RWPE2 (cell line): ENCODE results near the gene EMC9.
A peak's percentile ranks its signal among the peaks of the same experiment; 100 is the strongest.

Experiments used
- ATAC-seq: fragments of 200-7000 bp; cut with Tn5 transposase; 3 replicates; pipeline ENCODE4 v1.9.1; 2021; ENCODE audit warnings: low read depth
- DNase-seq: peaks from one replicate; pipeline ENCODE4 v3.0.0-alpha.2; 2020; ENCODE audit warnings: low spot score
- H3K27ac ChIP-seq: fragments of 450-650 bp; 2 replicates; pipeline ENCODE4 v1.5.1; 2017; ENCODE audit warnings: mild to moderate bottlenecking; ENCODE audit not compliant: poor library complexity, severe bottlenecking
- H3K27me3 ChIP-seq: fragments of 250-450 bp; sonication (Bioruptor Pico); 2 replicates; pipeline ENCODE4 v1.5.1; 2021; ENCODE audit warnings: mild to moderate bottlenecking, moderate library complexity; ENCODE audit not compliant: insufficient read depth, poor library complexity, severe bottlenecking
- H3K36me3 ChIP-seq: fragments of 250-450 bp; sonication (Bioruptor Pico); 2 replicates; pipeline ENCODE4 v1.5.1; 2020; ENCODE audit warnings: low read depth, mild to moderate bottlenecking, moderate library complexity
- H3K4me1 ChIP-seq: fragments of 250-450 bp; sonication (Bioruptor Pico); 2 replicates; pipeline ENCODE4 v1.5.1; 2021; ENCODE audit warnings: mild to moderate bottlenecking, moderate library complexity; ENCODE audit not compliant: insufficient read depth, poor library complexity, severe bottlenecking
- H3K4me3 ChIP-seq: fragments of 250-450 bp; sonication (Bioruptor Pico); 2 replicates; pipeline ENCODE4 v1.5.1; 2021; ENCODE audit warnings: mild to moderate bottlenecking, moderate library complexity; ENCODE audit not compliant: severe bottlenecking
- H3K9me3 ChIP-seq: fragments of 250-450 bp; sonication (Bioruptor Pico); 2 replicates; pipeline ENCODE4 v1.5.1; 2021; ENCODE audit warnings: mild to moderate bottlenecking, moderate library complexity; ENCODE audit not compliant: severe bottlenecking
- TF ChIP-seq, protein P1 (sequence below): fragments of 450-650 bp; IDR thresholded peaks from one replicate; pipeline ENCODE4 v1.5.1; 2017; ENCODE audit warnings: mild to moderate bottlenecking, moderate library complexity; ENCODE audit not compliant: poor library complexity, severe bottlenecking

EMC9 gene

DNA sequence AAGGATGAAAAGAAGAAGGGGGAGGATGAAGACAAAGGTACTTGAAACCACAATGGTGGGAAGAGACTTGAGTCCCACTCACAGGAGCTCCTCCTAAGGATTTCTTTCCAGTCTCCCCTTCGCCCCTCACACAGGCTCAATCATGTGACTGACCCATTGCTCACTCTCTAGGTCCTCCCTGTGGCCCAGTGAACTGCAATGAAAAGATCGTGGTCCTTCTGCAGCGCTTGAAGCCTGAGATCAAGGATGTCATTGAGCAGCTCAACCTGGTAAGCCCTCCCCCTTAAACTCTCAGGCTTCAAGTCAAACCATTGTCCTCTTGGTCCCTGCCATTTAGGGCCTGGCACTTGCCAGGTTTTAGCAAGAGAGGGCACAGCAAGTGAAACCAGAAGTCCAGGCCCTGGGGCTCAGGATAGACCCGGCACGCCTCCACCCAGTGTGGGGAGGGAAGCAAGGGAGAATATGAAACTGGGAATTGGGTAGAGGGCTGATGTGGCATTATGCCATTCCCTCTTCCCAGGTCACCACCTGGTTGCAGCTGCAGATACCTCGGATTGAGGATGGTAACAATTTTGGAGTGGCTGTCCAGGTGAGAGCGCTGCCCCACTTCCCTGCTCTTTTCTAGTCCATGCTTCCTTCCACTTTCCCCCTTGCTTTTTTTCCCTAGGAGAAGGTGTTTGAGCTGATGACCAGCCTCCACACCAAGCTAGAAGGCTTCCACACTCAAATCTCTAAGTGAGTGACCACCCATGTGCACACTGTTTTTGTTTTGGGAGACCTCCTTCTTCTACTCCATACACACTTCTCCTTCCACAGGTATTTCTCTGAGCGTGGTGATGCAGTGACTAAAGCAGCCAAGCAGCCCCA is 3.6 kb downstream of the EMC9 start:
- ATAC-seq (no peak), DNase-seq (no peak)
- Histone ChIP-seq H3K27me3 (no peaks in the 10 kb centered on the region), H3K4me3 (no peak overlapping the region), H3K36me3 (peaks cover 37% of the 10 kb centered on the region), H3K9me3 (no peaks in the 10 kb centered on the region), H3K4me1 (peaks cover 8% of the 10 kb centered on the region), H3K27ac (peak overlapping the region; percentile 47)
- TF ChIP-seq, protein P1, sequence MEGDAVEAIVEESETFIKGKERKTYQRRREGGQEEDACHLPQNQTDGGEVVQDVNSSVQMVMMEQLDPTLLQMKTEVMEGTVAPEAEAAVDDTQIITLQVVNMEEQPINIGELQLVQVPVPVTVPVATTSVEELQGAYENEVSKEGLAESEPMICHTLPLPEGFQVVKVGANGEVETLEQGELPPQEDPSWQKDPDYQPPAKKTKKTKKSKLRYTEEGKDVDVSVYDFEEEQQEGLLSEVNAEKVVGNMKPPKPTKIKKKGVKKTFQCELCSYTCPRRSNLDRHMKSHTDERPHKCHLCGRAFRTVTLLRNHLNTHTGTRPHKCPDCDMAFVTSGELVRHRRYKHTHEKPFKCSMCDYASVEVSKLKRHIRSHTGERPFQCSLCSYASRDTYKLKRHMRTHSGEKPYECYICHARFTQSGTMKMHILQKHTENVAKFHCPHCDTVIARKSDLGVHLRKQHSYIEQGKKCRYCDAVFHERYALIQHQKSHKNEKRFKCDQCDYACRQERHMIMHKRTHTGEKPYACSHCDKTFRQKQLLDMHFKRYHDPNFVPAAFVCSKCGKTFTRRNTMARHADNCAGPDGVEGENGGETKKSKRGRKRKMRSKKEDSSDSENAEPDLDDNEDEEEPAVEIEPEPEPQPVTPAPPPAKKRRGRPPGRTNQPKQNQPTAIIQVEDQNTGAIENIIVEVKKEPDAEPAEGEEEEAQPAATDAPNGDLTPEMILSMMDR: no peak

- peaks cover 33% of the 10 kb centered on the region for H3K36me3 ChIP-seq
- H3K9me3 ChIP-seq: no peaks in the 10 kb centered on the region
- no peak for ATAC-seq
- peak overlapping the region; percentile 47 for H3K27ac ChIP-seq
- no peaks in the 10 kb centered on the region for H3K27me3 ChIP-seq
- TF ChIP-seq, protein P1: no peak
- peak overlapping the region; percentile 88 for H3K4me3 ChIP-seq
- peaks cover 10% of the 10 kb centered on the region for H3K4me1 ChIP-seq
- DNase-seq: no peak
These were observed 4.5 kb downstream of the EMC9 start for GRCh38 chr14:24136684-24137528.

DNA sequence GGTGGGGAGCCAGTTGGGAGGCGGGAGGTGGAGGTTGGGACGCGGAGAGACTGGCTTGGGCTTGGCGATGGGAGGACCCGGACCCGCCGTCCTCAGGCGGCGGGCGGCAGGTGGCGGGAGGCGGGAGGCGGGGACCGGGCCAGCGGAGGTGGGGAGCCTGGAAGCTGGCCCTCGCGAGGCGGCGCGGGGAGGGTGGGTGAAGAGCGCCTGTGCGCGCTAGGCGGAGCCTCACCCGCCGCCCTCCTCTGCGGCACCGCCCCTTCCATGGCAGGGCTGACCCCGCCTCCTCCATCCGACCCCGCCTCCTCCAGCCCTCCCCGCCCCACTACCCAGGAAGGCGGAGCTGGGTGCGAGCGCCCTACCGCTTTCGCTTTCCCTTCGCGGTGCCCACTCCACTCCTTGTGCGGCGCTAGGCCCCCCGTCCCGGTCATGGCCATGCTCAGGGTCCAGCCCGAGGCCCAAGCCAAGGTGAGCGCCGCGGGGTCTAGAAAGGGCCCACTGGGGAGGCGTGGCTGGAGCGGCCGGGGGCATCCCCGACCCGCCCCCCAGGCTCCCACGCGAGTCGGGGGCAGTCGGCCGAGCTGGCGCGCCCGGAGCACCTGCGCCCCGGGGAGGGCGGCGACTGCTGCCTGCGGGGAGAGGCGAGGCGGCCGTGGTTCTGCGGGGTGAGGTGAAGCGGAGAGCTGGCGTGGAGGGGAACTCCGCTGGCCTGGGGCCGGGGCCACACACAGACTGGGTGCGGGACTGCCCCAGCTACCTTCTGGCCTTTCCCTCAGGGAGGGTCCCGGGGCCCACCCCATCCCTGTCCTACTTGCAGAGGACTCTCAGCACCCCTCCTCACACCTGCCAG is 5.3 kb downstream of the EMC9 start, which contains the start of gene PSME1:
Gene PSME1 (plus strand): TSS at position 361 of the 850 bp plus-strand sequence. CDS start 69 bp downstream, at position 430.
- H3K27ac ChIP-seq: peak within 1 kb of the TSS; percentile 47
- H3K27me3 ChIP-seq: no peaks in the 10 kb centered on the region
- ATAC-seq: peak; percentile 85

DNA sequence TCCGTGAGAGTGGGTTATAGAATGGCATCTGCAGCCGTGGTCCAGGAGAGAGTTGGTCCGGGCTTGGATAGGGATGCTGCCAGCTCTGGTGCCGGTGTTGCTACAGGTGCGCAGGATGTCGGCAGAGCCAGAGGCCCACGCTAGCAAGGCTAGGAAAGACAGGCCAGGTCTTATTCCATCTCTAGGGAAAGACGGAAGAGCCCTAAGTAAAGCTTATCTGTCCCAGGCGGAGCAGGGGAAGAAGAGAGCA is 5.9 kb downstream of the EMC9 start:
- ATAC-seq: no peak
- Histone ChIP-seq H3K27ac (peak overlapping the region; percentile 47), H3K4me3 (peak overlapping the region; percentile 88), H3K4me1 (peaks cover 10% of the 10 kb centered on the region), H3K36me3 (peaks cover 33% of the 10 kb centered on the region), H3K9me3 (no peaks in the 10 kb centered on the region), H3K27me3 (no peaks in the 10 kb centered on the region)
- DNase-seq: no peak
- TF ChIP-seq, protein P1: no peak

More for the DNA sequence above, 5.3 kb downstream of the EMC9 start, which contains the start of gene PSME1:
- peaks cover 33% of the 10 kb centered on the region for H3K36me3 ChIP-seq
- peak; percentile 90 for DNase-seq
- H3K4me3 ChIP-seq: peak within 1 kb of the TSS; percentile 88
- no peaks in the 10 kb centered on the region for H3K9me3 ChIP-seq
- peaks cover 10% of the 10 kb centered on the region for H3K4me1 ChIP-seq
- TF ChIP-seq, protein P1: no peak
